ENCODE measurements around the gene HEXIM2.

HEXIM2 gene

GRCh38 chr17:45132572-45133463 lies 28.9 kb upstream of the HEXIM2 start (continued):
- TF ChIP-seq ZNF610 (tag by site-specific recombination; IDR thresholded peaks at IDR 0.05; ENCODE audit: borderline replicate concordance): peak; percentile 80; the same call in 1 of the 2 replicates
- TF ChIP-seq BCL11B (tag by site-specific recombination; IDR thresholded peaks at IDR 0.05; ENCODE audit: low read depth): peak; percentile 66
- peak; percentile 85 for TF ChIP-seq SP7 (tag by site-specific recombination; IDR thresholded peaks at IDR 0.05)
- TF ChIP-seq ZFHX2 (tag by site-specific recombination; conservative IDR thresholded peaks at IDR 0.05): peak; percentile 59; the same call in 1 of the 2 replicates
- TF ChIP-seq ZNF114 (tag by site-specific recombination; IDR thresholded peaks at IDR 0.05): no peak
- no peak for TF ChIP-seq YY1 (tag by site-specific recombination; IDR thresholded peaks at IDR 0.05)
- peak; percentile 97 for TF ChIP-seq PATZ1 (tag by site-specific recombination; IDR thresholded peaks at IDR 0.05)
- TF ChIP-seq ZNF626 (tag by site-specific recombination; IDR thresholded peaks at IDR 0.05): no peak
- TF ChIP-seq KLF1 (tag by site-specific recombination; IDR thresholded peaks at IDR 0.05): peak; percentile 68

- Histone ChIP-seq H3K36me3 (ENCODE audit: control insufficient read depth in 2 of 2, insufficient read depth in 1 of 2, low read length in 2 of 2) (peaks cover 0 to 22% of the 10 kb centered on the region in 2 experiments; a peak in 1 of 3 replicates), H3K4me3 (ENCODE audit: low read depth, low read length) (peak within 1 kb of the TSS; percentile 67), H3K9me3 (ENCODE audit: control insufficient read depth, insufficient read depth, low read depth, low read length) (no peaks in the 10 kb centered on the region), H3K27ac (ENCODE audit: extremely low read depth, low read depth, low read length) (peak within 1 kb of the TSS; percentile 4; the same call in 1 of the 2 replicates), H3K4me1 (ENCODE audit: control insufficient read depth, insufficient read depth, low read length) (peaks cover 7% of the 10 kb centered on the region; the same call in 1 of the 2 replicates)
- ChIA-PET CTCF (interaction anchor here (0.5 to 10.1 kb wide), 119 partner anchors 9 to 756 kb away, joined by 3 to 301 read pairs (median 4); partner anchors contain the start of genes DCAKD, EFTUD2, FMNL1 and HEXIM1), POLR2A (interaction anchor here (0.9 to 7.8 kb wide), 10 partner anchors 9 to 182 kb away, joined by 3 to 192 read pairs (median 4); partner anchors contain the start of genes HEXIM1, HEXIM2 and MAP3K14)
- TF ChIP-seq WT1 (tag by site-specific recombination; IDR thresholded peaks at IDR 0.05) (0 out of 2 replicates have a peak, but pooled peaks have one; percentile 16), ZNF654 (tag by site-specific recombination; IDR thresholded peaks at IDR 0.05; ENCODE audit: low read depth) (peak; percentile 97), ZFP37 (tag by site-specific recombination; IDR thresholded peaks at IDR 0.05) (0 out of 2 replicates have a peak, but pooled peaks have one; percentile 71), ZNF155 (tag by site-specific recombination; IDR thresholded peaks at IDR 0.05) (no peak), KLF10 (tag by site-specific recombination; IDR thresholded peaks at IDR 0.05) (peak; percentile 64; the same call in 1 of the 2 replicates), ZNF501 (tag by site-specific recombination; IDR thresholded peaks at IDR 0.05) (peak; percentile 74), ZFP69B (tag by site-specific recombination; IDR thresholded peaks at IDR 0.05) (peak; percentile 55; the same call in 1 of the 2 replicates), GLIS1 (tag by site-specific recombination; IDR thresholded peaks at IDR 0.05) (peak; percentile 85), ZNF76 (tag by site-specific recombination; IDR thresholded peaks at IDR 0.05; ENCODE audit: borderline replicate concordance, low read depth) (0 out of 2 replicates have a peak, but pooled peaks have one; percentile 24), ZNF747 (tag by site-specific recombination; IDR thresholded peaks at IDR 0.05) (no peak)
- TF ChIP-seq, protein P1, sequence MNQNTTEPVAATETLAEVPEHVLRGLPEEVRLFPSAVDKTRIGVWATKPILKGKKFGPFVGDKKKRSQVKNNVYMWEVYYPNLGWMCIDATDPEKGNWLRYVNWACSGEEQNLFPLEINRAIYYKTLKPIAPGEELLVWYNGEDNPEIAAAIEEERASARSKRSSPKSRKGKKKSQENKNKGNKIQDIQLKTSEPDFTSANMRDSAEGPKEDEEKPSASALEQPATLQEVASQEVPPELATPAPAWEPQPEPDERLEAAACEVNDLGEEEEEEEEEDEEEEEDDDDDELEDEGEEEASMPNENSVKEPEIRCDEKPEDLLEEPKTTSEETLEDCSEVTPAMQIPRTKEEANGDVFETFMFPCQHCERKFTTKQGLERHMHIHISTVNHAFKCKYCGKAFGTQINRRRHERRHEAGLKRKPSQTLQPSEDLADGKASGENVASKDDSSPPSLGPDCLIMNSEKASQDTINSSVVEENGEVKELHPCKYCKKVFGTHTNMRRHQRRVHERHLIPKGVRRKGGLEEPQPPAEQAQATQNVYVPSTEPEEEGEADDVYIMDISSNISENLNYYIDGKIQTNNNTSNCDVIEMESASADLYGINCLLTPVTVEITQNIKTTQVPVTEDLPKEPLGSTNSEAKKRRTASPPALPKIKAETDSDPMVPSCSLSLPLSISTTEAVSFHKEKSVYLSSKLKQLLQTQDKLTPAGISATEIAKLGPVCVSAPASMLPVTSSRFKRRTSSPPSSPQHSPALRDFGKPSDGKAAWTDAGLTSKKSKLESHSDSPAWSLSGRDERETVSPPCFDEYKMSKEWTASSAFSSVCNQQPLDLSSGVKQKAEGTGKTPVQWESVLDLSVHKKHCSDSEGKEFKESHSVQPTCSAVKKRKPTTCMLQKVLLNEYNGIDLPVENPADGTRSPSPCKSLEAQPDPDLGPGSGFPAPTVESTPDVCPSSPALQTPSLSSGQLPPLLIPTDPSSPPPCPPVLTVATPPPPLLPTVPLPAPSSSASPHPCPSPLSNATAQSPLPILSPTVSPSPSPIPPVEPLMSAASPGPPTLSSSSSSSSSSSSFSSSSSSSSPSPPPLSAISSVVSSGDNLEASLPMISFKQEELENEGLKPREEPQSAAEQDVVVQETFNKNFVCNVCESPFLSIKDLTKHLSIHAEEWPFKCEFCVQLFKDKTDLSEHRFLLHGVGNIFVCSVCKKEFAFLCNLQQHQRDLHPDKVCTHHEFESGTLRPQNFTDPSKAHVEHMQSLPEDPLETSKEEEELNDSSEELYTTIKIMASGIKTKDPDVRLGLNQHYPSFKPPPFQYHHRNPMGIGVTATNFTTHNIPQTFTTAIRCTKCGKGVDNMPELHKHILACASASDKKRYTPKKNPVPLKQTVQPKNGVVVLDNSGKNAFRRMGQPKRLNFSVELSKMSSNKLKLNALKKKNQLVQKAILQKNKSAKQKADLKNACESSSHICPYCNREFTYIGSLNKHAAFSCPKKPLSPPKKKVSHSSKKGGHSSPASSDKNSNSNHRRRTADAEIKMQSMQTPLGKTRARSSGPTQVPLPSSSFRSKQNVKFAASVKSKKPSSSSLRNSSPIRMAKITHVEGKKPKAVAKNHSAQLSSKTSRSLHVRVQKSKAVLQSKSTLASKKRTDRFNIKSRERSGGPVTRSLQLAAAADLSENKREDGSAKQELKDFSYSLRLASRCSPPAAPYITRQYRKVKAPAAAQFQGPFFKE (tag by site-specific recombination; IDR thresholded peaks at IDR 0.05; ENCODE audit: borderline replicate concordance): no peak
- TF ChIP-seq, protein P2, sequence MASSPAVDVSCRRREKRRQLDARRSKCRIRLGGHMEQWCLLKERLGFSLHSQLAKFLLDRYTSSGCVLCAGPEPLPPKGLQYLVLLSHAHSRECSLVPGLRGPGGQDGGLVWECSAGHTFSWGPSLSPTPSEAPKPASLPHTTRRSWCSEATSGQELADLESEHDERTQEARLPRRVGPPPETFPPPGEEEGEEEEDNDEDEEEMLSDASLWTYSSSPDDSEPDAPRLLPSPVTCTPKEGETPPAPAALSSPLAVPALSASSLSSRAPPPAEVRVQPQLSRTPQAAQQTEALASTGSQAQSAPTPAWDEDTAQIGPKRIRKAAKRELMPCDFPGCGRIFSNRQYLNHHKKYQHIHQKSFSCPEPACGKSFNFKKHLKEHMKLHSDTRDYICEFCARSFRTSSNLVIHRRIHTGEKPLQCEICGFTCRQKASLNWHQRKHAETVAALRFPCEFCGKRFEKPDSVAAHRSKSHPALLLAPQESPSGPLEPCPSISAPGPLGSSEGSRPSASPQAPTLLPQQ (tag by site-specific recombination; IDR thresholded peaks at IDR 0.05): peak; percentile 53; the same call in 1 of the 2 replicates
- TF ChIP-seq, protein P3, sequence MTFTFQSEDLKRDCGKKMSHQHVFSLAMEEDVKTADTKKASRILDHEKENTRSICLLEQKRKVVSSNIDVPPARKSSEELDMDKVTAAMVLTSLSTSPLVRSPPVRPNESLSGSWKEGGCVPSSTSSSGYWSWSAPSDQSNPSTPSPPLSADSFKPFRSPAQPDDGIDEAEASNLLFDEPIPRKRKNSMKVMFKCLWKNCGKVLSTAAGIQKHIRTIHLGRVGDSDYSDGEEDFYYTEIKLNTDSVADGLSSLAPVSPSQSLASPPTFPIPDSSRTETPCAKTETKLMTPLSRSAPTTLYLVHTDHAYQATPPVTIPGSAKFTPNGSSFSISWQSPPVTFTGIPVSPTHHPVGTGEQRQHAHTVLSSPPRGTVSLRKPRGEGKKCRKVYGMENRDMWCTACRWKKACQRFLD (tag by site-specific recombination; IDR thresholded peaks at IDR 0.05): no peak
These were observed 26.3 kb upstream of the HEXIM2 start, which contains the start of gene ACBD4 for GRCh38 chr17:45135192-45135977. ACBD4 (plus strand) TSS chr17:45135687; CDS start chr17:45136145, 458 bp downstream.

Data from HEK293 (cell line).